Fibroblast of lung (primary cell): Measurements from ENCODE around the gene TARP.
"Not testable (repeated sequence)": the region's sequence is repeated elsewhere in the genome, so short reads cannot be mapped to it uniquely, and the experiment has no call there.

Experiments used
- DNase-seq, 2 donors: peaks; one replicate each; pipeline versions ENCODE4 v3.0.0 to v3.0.0-alpha.2; 2010; ENCODE audit warnings: low read depth in 2 of 2
- H2AFZ ChIP-seq: 2 replicates; pipeline ENCODE4 v1.5.1; 2012; ENCODE audit warnings: low read length, control low read depth, inconsistent platforms
- H3K27ac ChIP-seq: 2 replicates; pipeline ENCODE4 v1.5.1; 2011; ENCODE audit warnings: low read length, control low read depth; ENCODE audit not compliant: insufficient read depth
- H3K27me3 ChIP-seq: 2 replicates; pipeline ENCODE4 v1.5.1; 2011; ENCODE audit warnings: mild to moderate bottlenecking, low read length; ENCODE audit not compliant: control insufficient read depth, insufficient read depth
- H3K36me3 ChIP-seq: 2 replicates; pipeline ENCODE4 v1.5.1; 2011; ENCODE audit warnings: low read length; ENCODE audit not compliant: control insufficient read depth, insufficient read depth
- H3K4me1 ChIP-seq: 2 replicates; pipeline ENCODE4 v1.5.1; 2011; ENCODE audit warnings: low read length; ENCODE audit not compliant: control insufficient read depth, insufficient read depth; ENCODE audit errors: extremely low read depth
- H3K4me2 ChIP-seq: 2 replicates; pipeline ENCODE4 v1.5.1; 2011; ENCODE audit warnings: low read length, control low read depth; ENCODE audit not compliant: insufficient read depth; ENCODE audit errors: extremely low read depth
- H3K4me3 ChIP-seq, 4 experiments: fragments of 200-600 bp in 1 of 4; sonication (generic) in 1 of 4; replicated peaks in 1 of 4; 2 replicates each; pipeline ENCODE4 v1.5.1; 2011 to 2016; ENCODE audit warnings: low read length in 4 of 4, low read depth in 3 of 4, mild to moderate bottlenecking in 3 of 4, control low read depth in 2 of 4, inconsistent platforms in 1 of 4, mixed read lengths in 1 of 4; ENCODE audit not compliant: insufficient read depth in 1 of 4; ENCODE audit errors: control extremely low read depth in 1 of 4
- H3K79me2 ChIP-seq: 2 replicates; pipeline ENCODE4 v1.5.1; 2012; ENCODE audit warnings: mild to moderate bottlenecking, low read length, inconsistent platforms; ENCODE audit not compliant: control insufficient read depth, insufficient read depth
- H3K9ac ChIP-seq: 2 replicates; pipeline ENCODE4 v1.5.1; 2011; ENCODE audit warnings: mild to moderate bottlenecking, low read length, control low read depth; ENCODE audit not compliant: insufficient read depth
- H3K9me3 ChIP-seq: 2 replicates; pipeline ENCODE4 v1.5.1; 2012; ENCODE audit warnings: low read depth, low read length; ENCODE audit not compliant: control insufficient read depth, insufficient read depth
- H4K20me1 ChIP-seq: 2 replicates; pipeline ENCODE4 v1.5.1; 2011; ENCODE audit warnings: low read length; ENCODE audit not compliant: control insufficient read depth, insufficient read depth; ENCODE audit errors: extremely low read depth
- EZH2 ChIP-seq: IDR thresholded peaks from 2 replicates; pipeline ENCODE4 v1.5.1; 2012; ENCODE audit warnings: low read length, control low read depth, mild to moderate bottlenecking; ENCODE audit errors: missing control alignments
- TF ChIP-seq, protein P1 (sequence below), 2 donors: IDR thresholded peaks in 1 of 2; conservative IDR thresholded peaks in 1 of 2; 1 replicate in 1 of 2; 2 replicates in 1 of 2; pipeline ENCODE4 v1.5.1; 2011 to 2012; ENCODE audit warnings: low read length in 2 of 2, control low read depth in 1 of 2, inconsistent platforms in 1 of 2, low read depth in 1 of 2, mild to moderate bottlenecking in 1 of 2

The TARP gene

DNA sequence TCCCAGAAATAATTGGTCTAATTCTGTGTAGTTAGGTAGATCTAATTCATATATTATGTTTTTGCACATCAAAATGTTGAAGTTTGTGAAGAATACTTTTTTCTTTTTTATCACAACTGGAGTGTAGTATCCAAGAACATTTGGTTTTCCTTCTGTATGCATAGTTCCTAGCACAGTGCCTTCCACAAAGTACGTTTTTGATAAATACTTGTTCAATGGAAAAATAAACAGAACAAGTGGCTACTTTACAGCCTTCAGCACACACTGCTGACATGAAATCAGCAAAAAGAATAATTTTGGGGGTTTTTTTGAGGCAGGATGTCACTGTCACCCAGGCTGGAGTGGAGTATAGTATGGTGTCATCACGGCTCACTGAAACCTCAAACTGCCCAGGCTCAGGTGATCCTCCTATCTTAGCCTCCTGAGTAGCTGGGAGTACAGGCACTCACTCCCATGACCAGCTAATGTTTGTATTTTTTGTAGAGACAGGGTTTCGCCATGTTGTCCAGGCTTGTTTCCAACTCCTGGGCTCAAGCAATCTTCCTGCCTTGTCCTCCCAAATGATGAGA lies 27.9 kb downstream of the TARP start:
- no peaks in the 10 kb centered on the region for H3K79me2 ChIP-seq
- H3K4me1 ChIP-seq: no peaks in the 10 kb centered on the region
- H3K9ac ChIP-seq: no peak overlapping the region
- H3K36me3 ChIP-seq: no peaks in the 10 kb centered on the region
- no peak overlapping the region for H3K27ac ChIP-seq
- TF ChIP-seq, protein P1, sequence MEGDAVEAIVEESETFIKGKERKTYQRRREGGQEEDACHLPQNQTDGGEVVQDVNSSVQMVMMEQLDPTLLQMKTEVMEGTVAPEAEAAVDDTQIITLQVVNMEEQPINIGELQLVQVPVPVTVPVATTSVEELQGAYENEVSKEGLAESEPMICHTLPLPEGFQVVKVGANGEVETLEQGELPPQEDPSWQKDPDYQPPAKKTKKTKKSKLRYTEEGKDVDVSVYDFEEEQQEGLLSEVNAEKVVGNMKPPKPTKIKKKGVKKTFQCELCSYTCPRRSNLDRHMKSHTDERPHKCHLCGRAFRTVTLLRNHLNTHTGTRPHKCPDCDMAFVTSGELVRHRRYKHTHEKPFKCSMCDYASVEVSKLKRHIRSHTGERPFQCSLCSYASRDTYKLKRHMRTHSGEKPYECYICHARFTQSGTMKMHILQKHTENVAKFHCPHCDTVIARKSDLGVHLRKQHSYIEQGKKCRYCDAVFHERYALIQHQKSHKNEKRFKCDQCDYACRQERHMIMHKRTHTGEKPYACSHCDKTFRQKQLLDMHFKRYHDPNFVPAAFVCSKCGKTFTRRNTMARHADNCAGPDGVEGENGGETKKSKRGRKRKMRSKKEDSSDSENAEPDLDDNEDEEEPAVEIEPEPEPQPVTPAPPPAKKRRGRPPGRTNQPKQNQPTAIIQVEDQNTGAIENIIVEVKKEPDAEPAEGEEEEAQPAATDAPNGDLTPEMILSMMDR (conservative IDR thresholded peaks at IDR 0.05 in 1 of 2, IDR thresholded peaks at IDR 0.05 in 1 of 2; ENCODE audit: low read depth in 1 of 2, low read length in 2 of 2): no peak
- no peak for TF ChIP-seq EZH2
- H4K20me1 ChIP-seq: no peaks in the 10 kb centered on the region
- H3K4me2 ChIP-seq: no peak overlapping the region
- no peaks in the 10 kb centered on the region for H3K27me3 ChIP-seq
- no peak for DNase-seq
- no peaks in the 10 kb centered on the region for H3K9me3 ChIP-seq
- no peak overlapping the region for H3K4me3 ChIP-seq
- H2AFZ ChIP-seq: no peak overlapping the region

DNA sequence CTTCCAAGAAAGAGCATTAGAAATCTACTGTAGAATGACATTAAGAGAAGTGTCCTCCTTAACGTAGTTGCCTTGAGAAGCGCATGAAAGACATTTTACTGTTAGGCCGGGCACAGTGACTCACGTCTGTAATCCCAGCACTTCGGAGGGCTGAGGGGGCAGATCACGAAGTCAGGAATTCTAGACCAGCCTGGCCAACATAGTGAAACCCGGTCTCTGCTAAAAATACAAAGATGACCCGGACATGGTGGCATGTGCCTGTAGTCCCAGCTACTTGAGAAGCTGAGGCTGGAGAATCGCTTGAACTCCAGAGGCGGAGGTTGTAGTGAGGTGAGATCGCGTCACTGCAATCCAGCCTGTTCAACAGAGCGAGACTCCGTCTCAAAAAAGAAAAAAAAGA lies 28.9 kb downstream of the TARP start:
- no peaks in the 10 kb centered on the region for H3K79me2 ChIP-seq
- H3K27ac ChIP-seq: no peak overlapping the region
- H2AFZ ChIP-seq: no peak overlapping the region
- no peak for DNase-seq
- TF ChIP-seq, protein P1 (conservative IDR thresholded peaks at IDR 0.05 in 1 of 2, IDR thresholded peaks at IDR 0.05 in 1 of 2; ENCODE audit: low read depth in 1 of 2, low read length in 2 of 2): no peak
- no peak for TF ChIP-seq EZH2
- no peak overlapping the region for H3K4me3 ChIP-seq
- H3K9me3 ChIP-seq: no peaks in the 10 kb centered on the region
- no peaks in the 10 kb centered on the region for H3K36me3 ChIP-seq
- no peak overlapping the region for H3K9ac ChIP-seq
- no peaks in the 10 kb centered on the region for H4K20me1 ChIP-seq
- no peaks in the 10 kb centered on the region for H3K4me1 ChIP-seq
- no peaks in the 10 kb centered on the region for H3K27me3 ChIP-seq
- H3K4me2 ChIP-seq: no peak overlapping the region

DNA sequence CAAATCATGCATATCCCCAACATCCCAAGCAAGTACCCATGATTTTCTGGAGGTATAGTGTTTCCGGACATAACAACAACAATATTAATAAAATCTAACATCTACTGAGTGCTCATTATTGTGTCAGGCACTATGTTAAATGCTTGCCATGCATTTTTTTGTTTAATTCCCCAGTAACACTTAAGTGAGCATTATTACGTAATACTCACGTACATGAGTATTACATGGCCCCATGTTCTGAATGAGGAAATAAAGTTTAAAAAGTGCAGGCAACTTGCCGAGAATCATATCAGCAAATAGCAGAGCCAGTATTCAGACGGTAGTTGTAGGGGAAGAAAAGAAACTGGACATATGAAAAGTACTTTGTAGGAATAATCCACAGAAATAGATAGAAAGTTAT lies 30.1 kb downstream of the TARP start:
- not testable (repeated sequence) for H3K27me3 ChIP-seq, H3K27ac ChIP-seq, H3K4me3 ChIP-seq, H2AFZ ChIP-seq, H3K9ac ChIP-seq, H3K4me2 ChIP-seq, H4K20me1 ChIP-seq, H3K4me1 ChIP-seq, H3K36me3 ChIP-seq, H3K9me3 ChIP-seq, H3K79me2 ChIP-seq
- peak in 1 of 2 donors; percentile 15 for DNase-seq
